Stomach (tissue), 4 donors: Measurements from ENCODE around the gene RRP9.

ENCODE experiments used
- CTCF ChIP-seq, 7 experiments: fragments of 450-650 bp in 4 of 7; fragments of 200-600 bp in 3 of 7; sonication (generic) in 3 of 7; IDR thresholded peaks; one replicate each; pipeline ENCODE4 v1.5.1; 2016 to 2019; ENCODE audit warnings: antibody characterized with exemption in 7 of 7, control low read depth in 2 of 7, mild to moderate bottlenecking in 1 of 7
- EP300 ChIP-seq: sonication (generic); formaldehyde crosslinking; IDR thresholded peaks from one replicate; pipeline ENCODE4 v1.6.1; 2017; ENCODE audit warnings: antibody characterized with exemption
- POLR2A ChIP-seq, 4 donors: fragments of 450-650 bp; IDR thresholded peaks; one replicate each; pipeline ENCODE4 v1.6.1; 2016; ENCODE audit warnings: antibody characterized with exemption in 4 of 4, control low read depth in 2 of 4, mild to moderate bottlenecking in 1 of 4, moderate library complexity in 1 of 4
- POLR2AphosphoS5 ChIP-seq, 3 donors: sonication (generic); formaldehyde crosslinking; IDR thresholded peaks; one replicate each; pipeline ENCODE4 v1.6.1; 2016; ENCODE audit warnings: antibody characterized with exemption in 3 of 3

DNA sequence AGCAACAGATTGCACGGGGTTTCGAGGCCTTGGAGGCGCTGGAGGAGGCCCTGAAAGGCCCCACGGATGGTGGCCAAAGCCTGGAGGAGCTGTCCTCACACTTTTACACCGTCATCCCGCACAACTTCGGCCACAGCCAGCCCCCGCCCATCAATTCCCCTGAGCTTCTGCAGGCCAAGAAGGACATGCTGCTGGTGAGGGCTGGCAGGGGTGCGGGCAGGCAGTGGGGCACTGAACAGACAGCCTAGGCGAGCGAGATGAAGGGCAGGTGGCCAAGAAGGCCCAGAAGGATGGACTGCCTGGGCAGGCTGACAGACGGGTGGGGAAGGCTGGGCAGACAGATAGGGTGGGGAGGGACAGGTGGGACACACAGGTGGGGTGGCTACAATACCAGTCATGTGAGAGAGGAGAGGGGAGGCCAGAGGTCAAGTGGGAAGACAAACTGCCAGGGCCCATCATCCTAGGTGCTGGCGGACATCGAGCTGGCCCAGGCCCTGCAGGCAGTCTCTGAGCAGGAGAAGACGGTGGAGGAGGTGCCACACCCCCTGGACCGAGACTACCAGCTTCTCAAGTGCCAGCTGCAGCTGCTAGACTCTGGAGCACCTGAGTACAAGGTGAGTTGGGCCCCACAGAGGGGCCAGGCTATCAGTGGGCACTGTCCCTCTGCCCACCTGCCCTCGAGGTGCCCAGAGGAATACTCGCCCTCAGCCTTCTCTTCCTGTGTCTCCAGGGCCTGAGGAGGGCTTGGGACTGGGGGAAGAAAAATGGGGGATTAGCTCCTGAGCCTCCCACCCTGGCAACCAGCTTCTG lies 3.5 kb upstream of the RRP9 start:
- TF ChIP-seq CTCF (IDR thresholded peaks at IDR 0.05) (no peak), EP300 (no peak), POLR2A (IDR thresholded peaks at IDR 0.05) (no peak), POLR2AphosphoS5 (IDR thresholded peaks at IDR 0.05) (no peak)
